NB4 (cell line): ENCODE data around the gene PGM3.

Source experiments
- MYC ChIP-seq: IDR thresholded peaks from 2 replicates; pipeline ENCODE4 v1.6.1; 2011; ENCODE audit warnings: low read depth, low read length
- POLR2A ChIP-seq: IDR thresholded peaks from 2 replicates; pipeline ENCODE4 v1.6.1; 2011; ENCODE audit warnings: mild to moderate bottlenecking; ENCODE audit not compliant: insufficient read length; ENCODE audit errors: extremely low read depth
- TF ChIP-seq, protein P1 (sequence below): IDR thresholded peaks from one replicate; pipeline ENCODE4 v1.5.1; 2012; ENCODE audit warnings: low read depth, low read length
- TF ChIP-seq, protein P2 (sequence below): IDR thresholded peaks from 2 replicates; pipeline ENCODE4 v1.6.1; 2011; ENCODE audit warnings: low read depth, low read length

DNA sequence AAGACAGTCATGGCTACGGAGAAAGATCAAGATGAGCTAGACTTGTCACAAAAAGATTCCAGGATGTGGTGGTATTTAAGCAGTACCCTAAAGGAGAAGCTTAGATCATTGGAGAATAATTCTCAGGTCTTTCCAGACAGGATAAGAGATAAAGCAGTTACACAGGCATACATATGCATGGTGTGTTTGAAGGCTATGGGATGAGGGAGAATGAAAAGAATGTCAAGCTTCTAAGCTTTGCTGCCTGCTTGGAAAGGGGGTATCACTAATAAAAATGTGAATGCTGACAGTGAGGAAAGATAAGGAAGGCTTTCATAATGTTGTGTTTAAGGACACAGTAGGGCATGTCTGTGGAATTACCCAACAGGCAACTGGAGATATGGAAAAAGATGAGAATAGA lies 28.2 kb upstream of the PGM3 start:
- TF ChIP-seq MYC = no peak
- no peak for TF ChIP-seq POLR2A
- TF ChIP-seq, protein P1, sequence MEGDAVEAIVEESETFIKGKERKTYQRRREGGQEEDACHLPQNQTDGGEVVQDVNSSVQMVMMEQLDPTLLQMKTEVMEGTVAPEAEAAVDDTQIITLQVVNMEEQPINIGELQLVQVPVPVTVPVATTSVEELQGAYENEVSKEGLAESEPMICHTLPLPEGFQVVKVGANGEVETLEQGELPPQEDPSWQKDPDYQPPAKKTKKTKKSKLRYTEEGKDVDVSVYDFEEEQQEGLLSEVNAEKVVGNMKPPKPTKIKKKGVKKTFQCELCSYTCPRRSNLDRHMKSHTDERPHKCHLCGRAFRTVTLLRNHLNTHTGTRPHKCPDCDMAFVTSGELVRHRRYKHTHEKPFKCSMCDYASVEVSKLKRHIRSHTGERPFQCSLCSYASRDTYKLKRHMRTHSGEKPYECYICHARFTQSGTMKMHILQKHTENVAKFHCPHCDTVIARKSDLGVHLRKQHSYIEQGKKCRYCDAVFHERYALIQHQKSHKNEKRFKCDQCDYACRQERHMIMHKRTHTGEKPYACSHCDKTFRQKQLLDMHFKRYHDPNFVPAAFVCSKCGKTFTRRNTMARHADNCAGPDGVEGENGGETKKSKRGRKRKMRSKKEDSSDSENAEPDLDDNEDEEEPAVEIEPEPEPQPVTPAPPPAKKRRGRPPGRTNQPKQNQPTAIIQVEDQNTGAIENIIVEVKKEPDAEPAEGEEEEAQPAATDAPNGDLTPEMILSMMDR = no peak
- TF ChIP-seq, protein P2, sequence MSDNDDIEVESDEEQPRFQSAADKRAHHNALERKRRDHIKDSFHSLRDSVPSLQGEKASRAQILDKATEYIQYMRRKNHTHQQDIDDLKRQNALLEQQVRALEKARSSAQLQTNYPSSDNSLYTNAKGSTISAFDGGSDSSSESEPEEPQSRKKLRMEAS = no peak
